HG03025 (cell line): ENCODE measurements around the gene FGD3.

ENCODE experiments used
- ATAC-seq: cut with Tn5 transposase; IDR thresholded peaks from one replicate; pipeline ENCODE4 v1.9.1; 2021; ENCODE audit warnings: mild to moderate bottlenecking, moderate library complexity; ENCODE audit not compliant: unreplicated experiment, low FRiP score

The FGD3 gene

DNA sequence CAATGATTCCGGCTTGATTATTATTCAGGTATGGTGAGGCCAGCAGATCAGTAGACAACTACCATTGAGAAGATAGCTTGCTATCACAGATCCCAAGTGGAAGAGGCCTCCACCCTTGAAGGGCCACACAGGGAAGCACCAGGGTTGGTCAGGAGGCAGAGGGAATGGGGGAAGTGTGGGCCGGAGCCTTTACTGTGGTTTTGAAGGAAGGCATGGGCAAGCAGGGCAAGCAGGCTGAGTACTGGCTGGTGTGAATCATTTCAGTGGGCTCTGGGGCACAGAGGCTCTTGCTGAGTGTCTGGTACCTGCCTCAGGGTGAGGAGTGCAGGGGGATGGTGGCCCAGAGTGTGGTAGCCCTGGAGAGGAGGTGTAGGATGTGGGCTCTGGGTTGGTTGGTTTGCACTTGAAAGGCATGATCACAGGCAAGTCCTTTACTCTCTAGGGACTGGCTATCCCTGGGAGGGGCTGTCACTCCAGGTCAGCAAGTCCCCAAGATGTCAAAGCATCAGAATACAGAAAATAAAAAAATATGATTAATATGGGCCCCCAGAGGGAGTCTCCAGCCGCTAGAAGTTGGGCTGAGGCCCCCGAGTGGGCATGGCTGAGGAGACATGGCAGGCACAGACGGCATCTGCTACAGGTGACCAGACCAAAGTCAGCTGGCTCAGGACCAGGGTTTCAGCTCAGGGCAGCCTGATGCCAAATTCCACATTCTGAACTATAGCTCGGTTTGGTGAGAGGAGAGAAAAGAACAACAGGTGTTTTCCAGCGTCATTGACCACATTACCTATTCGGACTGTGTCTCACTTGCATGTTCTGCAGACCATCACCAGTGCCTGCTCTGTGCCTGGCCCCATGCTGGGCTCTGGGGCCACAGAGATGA lies 101.5 kb downstream of the FGD3 start:
- ATAC-seq: no peak

DNA sequence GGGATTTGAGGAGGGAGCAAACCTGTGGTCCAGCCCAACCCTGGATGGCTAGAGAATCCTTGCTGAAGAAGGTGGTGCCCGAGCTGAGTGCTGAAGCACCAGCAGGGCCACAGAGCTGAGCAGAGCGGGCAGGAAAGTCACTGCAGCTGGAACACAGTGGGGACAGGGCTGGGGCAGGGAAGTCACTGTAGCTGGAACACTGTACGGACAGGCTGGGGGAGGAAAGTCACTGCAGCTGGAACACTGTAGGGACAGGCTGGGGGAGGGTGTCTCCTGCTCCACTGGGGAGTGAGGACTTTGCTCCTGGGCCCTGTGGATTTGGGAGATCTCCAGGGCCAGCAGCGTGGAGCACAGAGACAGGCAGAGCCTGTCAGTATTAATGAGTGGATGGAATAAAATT lies 102.2 kb downstream of the FGD3 start:
- no peak for ATAC-seq

- no peak for ATAC-seq
These were observed 102.9 kb downstream of the FGD3 start for GRCh38 chr9:93050231-93050630.

DNA sequence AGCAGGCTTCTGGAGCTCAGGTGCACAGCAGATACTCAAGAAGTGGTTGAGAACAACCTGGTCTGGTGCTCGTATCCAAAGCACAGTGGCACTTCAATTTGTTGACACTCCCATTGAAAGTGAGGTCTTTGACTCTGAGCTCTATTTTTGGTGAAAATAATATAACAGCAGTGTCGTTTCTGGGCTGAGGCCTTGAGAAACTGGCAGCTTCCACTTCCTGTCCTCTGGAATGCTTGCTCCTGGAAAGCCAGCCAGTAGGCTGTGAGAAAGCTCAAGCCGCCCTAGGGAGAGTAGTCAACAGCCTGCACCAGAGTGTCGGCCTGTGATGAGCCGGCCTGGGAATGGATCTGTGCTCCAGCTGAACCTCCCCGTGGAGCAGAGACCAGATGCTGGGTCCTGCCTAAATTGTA lies 104.4 kb downstream of the FGD3 start:
- no peak for ATAC-seq

DNA sequence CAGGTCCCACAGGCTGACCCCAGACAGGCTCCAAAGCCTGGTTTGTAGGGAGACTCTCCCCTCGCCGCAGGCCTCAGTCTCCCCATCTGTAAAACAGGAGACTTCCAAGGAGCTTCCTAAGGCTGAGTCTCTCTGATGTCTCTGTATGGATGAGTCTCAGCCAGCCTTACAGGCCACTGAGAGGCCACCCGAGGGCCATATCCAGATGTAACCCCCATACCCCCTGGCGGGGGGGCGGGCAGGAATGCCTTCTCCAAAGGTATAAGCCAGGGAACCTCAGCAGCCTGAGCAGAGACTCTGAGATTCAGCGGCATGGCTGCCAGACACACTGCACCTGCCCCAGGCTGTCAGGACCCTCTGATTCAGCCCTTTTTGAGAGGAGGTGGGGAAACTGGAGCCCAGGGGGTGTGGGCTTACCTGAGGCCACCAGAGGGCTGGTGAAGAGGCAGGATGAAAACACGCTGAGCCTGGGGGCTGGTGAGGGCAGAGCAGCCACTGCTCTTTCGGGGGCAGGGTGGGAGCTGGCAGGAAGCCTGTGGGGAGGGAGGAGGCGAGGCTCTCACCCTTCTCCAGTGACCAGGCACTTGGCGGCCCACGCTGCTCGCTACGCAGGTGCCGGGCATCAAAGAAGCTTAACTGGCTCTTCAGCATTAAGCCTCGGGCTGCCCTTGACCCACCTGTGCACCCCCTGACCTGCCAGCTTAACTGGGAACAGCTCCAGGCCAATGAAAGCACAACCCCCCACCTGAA lies 105.6 kb downstream of the FGD3 start:
- no peak for ATAC-seq

- no peak for ATAC-seq
These were observed 106.5 kb downstream of the FGD3 start for GRCh38 chr9:93053781-93054331.

- ATAC-seq: no peak
These were observed 107.7 kb downstream of the FGD3 start for GRCh38 chr9:93054758-93055704.

GRCh38 chr9:93057042-93057702 lies 109.8 kb downstream of the FGD3 start:
- no peak for ATAC-seq

DNA sequence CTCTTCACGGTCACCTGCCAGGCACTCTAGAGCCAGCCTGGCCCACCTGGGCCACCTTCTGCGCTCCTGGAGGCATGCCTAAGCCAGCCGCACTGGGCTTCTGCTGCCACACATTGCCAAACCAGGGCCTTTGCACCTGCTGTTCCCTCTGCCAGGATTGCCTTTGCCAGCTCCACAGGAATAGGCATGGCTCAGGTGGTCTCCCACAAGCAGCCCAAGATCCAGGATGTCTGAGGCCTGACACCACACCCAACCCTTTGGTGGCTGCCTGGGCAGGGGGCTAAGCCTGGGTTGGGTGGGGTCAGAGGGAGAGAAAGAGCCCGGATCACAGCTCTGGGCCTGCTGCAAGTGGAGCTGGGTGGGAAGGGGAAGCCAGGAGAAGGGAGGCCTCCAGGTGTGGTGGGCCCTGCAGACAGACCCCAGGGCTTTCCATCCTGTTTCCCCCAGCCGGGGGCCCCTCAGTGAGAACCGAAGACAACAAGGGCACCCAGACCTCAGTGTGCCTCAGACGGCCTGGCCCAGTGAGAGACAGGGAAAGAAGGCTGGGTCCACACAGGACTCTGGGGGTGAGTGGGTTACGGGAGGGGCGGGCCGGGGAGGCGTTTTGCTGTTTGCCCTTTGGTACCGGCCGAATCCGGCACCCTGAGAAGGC lies 110.5 kb downstream of the FGD3 start:
- ATAC-seq: no peak

DNA sequence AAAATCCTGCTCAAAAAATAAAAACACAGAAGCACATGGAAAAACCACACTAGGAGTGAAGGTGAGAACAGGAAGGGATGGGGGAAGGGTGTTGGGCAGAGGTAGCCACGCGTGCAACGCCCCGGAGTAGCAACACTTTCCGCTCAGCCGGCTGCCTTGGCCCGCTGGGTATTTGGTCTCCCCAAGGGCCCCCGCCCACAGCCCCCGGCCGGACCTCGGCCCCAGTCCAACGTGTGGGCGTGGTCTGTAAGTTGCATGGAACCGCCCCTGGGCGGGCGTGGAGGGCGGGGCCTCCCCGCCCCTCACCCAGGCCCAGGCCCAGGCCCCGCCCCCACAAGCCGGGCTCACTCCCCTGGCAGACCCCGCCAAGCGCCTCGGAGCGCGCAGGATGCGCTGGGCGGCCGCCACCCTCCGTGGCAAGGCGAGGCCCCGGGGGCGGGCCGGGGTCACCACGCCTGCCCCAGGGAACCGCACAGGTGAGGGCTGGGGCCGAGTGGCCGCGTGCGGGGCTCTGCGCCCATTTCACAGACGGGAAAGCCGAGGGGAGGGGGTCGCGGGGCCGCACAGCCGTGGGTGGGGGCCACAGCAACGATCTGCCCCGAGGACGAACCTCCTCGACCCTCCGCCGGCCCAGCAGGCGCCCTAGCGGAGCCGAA lies 111.2 kb downstream of the FGD3 start, which contains the start of gene SUSD3:
Gene SUSD3 (plus strand): TSS at position 347 of the 656 bp plus-strand sequence. CDS start 42 bp downstream, at position 389.
- no peak for ATAC-seq

DNA sequence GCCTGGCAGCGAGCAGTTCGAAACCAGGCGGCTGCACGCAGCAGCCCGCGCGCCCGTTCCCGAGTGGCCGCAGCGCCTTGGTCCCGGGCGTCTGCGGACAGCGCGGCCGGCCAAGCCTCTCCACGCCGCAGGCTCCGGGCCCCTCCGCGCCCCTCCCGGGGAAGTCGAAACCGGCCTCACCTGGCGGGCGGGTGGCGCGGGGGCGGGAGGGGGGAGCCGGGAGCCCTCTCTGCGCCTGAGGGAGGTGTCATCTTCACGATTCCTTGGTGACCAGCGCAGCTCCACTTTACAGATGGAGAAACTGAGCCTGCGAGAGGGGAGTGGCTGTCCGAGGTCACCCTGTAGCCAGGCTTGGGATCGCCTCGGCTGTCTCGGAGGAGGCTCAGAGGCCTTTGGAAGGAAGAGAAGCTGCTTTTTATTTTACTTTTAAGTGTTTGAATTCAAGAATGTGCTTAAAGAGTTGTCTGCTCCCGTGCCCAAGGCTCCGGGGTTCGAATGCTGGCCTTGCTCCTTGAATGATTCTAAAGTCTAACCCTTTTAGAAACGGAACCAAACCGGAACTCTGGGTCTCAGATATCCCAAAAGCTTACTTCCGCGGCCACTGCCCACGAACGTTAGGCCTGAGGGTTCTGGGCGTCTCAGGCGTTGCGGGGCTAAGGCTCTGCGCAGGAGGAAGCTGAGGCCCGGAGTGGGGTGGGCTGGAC lies 111.8 kb downstream of the FGD3 start:
- no peak for ATAC-seq

- ATAC-seq: no peak
These were observed 112.6 kb downstream of the FGD3 start for GRCh38 chr9:93059715-93060578.

DNA sequence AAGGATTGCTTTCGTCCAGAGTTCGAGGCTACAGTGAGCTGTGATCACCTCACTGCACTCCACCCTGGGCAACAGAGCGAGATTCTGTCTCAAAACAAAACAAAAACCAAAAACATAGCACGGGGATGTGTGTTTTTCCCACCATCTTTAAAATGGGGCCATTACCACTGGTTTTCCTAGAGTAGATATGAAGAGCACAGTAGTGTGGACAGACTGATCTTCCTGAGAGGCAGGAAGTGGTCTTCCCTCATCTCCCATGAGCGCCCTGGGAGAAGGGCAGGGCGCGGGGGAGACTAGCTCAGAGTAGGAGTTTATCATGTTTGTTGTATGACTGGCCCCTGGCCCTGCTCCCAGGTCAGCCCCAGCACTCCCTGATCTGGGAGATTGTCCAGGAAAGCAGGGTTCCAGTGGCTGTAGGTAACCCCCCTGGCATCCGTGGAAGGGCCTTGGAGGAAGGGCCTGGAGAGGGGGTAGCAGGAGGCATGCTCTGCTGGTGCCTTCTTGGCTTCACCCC lies 113.5 kb downstream of the FGD3 start:
- no peak for ATAC-seq

DNA sequence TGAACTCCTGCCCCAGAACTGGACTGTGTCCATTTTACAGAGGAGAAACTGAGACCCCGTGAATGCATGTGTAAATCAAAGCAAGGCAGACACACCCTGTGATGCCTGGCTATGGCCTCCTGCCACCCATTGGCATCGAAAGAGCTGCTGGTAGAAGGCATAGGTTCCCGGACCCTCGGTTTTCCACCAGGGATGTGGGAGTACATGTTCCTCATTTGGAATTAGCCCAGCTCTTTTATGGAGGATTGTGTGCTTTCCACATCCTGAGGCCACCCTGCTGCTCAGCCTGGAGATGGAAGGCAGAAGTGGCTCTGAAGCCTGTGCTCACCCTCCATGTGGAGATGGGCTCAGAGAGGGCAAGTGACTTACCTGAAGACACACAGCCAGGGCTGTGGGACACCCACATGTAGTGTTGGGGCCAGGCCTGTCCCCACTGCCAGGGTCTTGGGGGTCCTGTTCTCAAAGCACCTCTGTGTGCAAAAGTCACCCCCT lies 114.0 kb downstream of the FGD3 start:
- no peak for ATAC-seq

DNA sequence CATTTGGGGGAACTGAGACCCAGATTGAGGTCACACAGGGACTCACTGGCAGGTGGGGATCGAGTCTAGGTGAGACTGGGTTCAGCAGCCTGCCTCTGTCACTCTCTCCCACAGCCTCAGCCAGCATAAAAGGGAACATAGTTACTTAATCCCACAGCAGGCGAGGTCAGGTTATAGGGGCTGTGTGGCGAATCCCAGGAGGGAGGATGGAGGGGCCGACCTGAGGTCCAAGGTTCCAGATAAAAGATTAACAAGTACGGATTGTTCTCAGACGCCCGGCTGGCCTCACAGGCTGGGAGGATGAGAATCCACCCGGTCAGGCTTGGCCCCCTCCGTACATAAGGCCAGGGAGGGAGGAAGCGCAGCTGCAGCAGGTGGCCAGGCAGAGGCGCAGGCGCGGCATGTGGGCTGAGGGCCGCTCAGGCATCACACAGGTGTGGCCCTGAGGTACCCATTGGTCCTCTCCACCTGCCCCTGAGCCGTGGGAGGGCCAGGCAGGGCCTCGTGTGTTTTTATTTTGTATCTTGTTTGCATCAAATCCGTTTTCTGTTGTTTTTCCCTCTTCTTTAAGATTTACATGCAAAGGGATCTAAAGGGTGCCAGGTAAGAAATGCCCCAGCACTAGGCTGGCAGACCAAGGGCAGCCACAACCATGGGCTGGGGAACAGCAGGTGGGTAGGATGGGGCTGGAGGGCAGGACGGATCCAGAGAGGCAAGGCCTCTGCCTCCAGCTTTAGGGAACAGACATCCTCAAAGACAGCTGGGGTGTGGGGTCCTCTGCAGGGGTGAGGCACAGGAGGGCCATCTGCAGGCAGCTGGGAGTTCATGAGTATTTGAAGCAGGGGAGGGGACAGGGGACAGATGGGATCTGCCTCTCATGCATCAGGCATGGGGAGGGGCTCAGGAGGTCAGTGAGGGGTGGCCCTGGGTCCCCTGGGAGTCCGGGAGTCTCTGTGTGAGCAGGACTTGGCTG lies 114.8 kb downstream of the FGD3 start:
- ATAC-seq: no peak
